Adrenal gland (tissue), 12 donors: ENCODE results near the gene TEX29. TPM values are rescaled to one million over a fixed set of nuclear protein-coding genes. Genes with fewer than 3 reads are reported as not detected.

ENCODE experiments used
- DNase-seq, 7 donors: peaks; one replicate each; pipeline ENCODE4 v3.0.0-alpha.2; 2019 to 2020
- H3K27ac ChIP-seq, 5 donors: fragments of 200-600 bp; sonication (generic) in 4 of 5; 1 replicate in 3 of 5; 2 replicates in 2 of 5; pipeline versions ENCODE4 v1.5.1 to v1.8.0; 2016 to 2020; ENCODE audit warnings: mild to moderate bottlenecking in 1 of 5
- H3K27me3 ChIP-seq: fragments of 200-600 bp; 2 replicates; pipeline ENCODE4 v1.8.0; 2021
- H3K36me3 ChIP-seq, 2 donors: fragments of 200-600 bp; replicated peaks in 1 of 2; 1 replicate in 1 of 2; 2 replicates in 1 of 2; pipeline versions ENCODE4 v1.5.1 to v1.8.0; 2018 to 2022
- H3K4me1 ChIP-seq, 2 donors: fragments of 200-600 bp; replicated peaks in 1 of 2; 1 replicate in 1 of 2; 2 replicates in 1 of 2; pipeline versions ENCODE4 v1.5.1 to v1.8.0; 2018 to 2021
- H3K4me3 ChIP-seq, 4 donors: fragments of 200-600 bp; sonication (generic) in 3 of 4; one replicate each; pipeline ENCODE4 v1.5.1; 2016 to 2018
- H3K9me3 ChIP-seq, 3 donors: fragments of 200-600 bp; sonication (generic) in 1 of 3; replicated peaks in 1 of 3; 1 replicate in 2 of 3; 2 replicates in 1 of 3; pipeline versions ENCODE4 v1.5.1 to v1.8.0; 2016 to 2021
- CTCF ChIP-seq, 6 experiments: fragments of 450-650 bp in 4 of 6; fragments of 200-600 bp in 2 of 6; sonication (generic) in 1 of 6; IDR thresholded peaks; 1 replicate in 5 of 6; 2 replicates in 1 of 6; pipeline versions ENCODE4 v1.5.1 to v1.8.0; 2016 to 2021; ENCODE audit warnings: antibody characterized with exemption in 6 of 6, mild to moderate bottlenecking in 2 of 6, moderate library complexity in 1 of 6
- POLR2A ChIP-seq, 2 donors: fragments of 450-650 bp; IDR thresholded peaks; one replicate each; pipeline ENCODE4 v1.6.1; 2017; ENCODE audit warnings: antibody characterized with exemption in 2 of 2, mild to moderate bottlenecking in 2 of 2, moderate library complexity in 1 of 2
- WGBS, 4 donors: extraction: QIAGEN DNeasy Blood & Tissue Kit in 2 of 4; methylation state at CpG; one replicate each; pipeline versions ENCODE4 v1.1.5 to v1.1.7; 2013 to 2017; 5-methylcytosine and 5-hydroxymethylcytosine counted together
- intact Hi-C, 2 donors: fragments of 100-400 bp; cut with DNase I; formaldehyde crosslinking; loops; one replicate each; pipeline versions ENCODE4 v1.14.1 to v1.15.0; 2022 to 2023
- polyA plus RNA-seq, 3 donors: library from polyadenylated mRNA; stranded (reverse); fragments of 200-250 nt in 2 of 3; fragments of 350-450 nt in 1 of 3; fragmentation: Illumina TruSeq in 1 of 3; extraction: RNeasy Lipid Tissue Mini Kit (QIAGEN cat#74804) in 1 of 3; gene quantifications; one replicate each; pipeline ENCODE4 v1.2.3, GENCODE V29; 2013 to 2014
- total RNA-seq, 9 donors: library from RNA; depleted of rRNA in 4 of 9; stranded (reverse); fragments of >200 nt in 4 of 9; fragments of 120-200 nt in 1 of 9; fragmentation: NEBNext Ultra II Directional in 1 of 9; extraction: Animal tissue kit (Norgen Biotek cat#: 25700) in 1 of 9; gene quantifications; one replicate each; pipeline versions ENCODE4 v1.1.0 to v1.2.4, GENCODE V29; 2013 to 2023
- donor health status: healthy with polysubstance abuse.
- donor health status: Bipolar disorder and iron deficiency.
- donor health status: DM: yes; HTN: yes; CAD: no.
- donor health status: DM: no; HTN: no; CAD: no.
- donor health status: DM: no; HTN: no; CAD: no.
- donor health status: DM: yes; HTN: yes; CAD: no.

The TEX29 gene
- total and polyA plus RNA-seq, 12 donors: 0.28 to 4.0 (median 0.34) TPM; not detected in 7

GRCh38 chr13:111339366-111340143 lies 19.1 kb downstream of the TEX29 start:
- no peak overlapping the region for H3K27ac ChIP-seq
- intact Hi-C loops: no loop called here
- 93 to 96% (median 95%) methylated on average over 18 to 29 of the region's 29 CpGs for WGBS, 4 donors
- TF ChIP-seq POLR2A (IDR thresholded peaks at IDR 0.05): no peak
- TF ChIP-seq CTCF (IDR thresholded peaks at IDR 0.05): no peak
- no peaks in the 10 kb centered on the region for H3K36me3 ChIP-seq
- no peaks in the 10 kb centered on the region for H3K27me3 ChIP-seq
- no peaks in the 10 kb centered on the region for H3K9me3 ChIP-seq
- DNase-seq: peak in 1 of 7 donors; percentile 34
- H3K4me1 ChIP-seq: no peaks in the 10 kb centered on the region
- H3K4me3 ChIP-seq: no peak overlapping the region

- TF ChIP-seq POLR2A (IDR thresholded peaks at IDR 0.05) (no peak), CTCF (IDR thresholded peaks at IDR 0.05) (no peak)
- no peaks in the 10 kb centered on the region for H3K4me1 ChIP-seq
- H3K4me3 ChIP-seq: no peak overlapping the region
- H3K27ac ChIP-seq: no peak overlapping the region
- H3K27me3 ChIP-seq: no peaks in the 10 kb centered on the region
- 91 to 100% (median 97%) methylated on average over 1 to 5 of the region's 5 CpGs for whole genome bisulfite sequencing, 4 donors
- intact Hi-C loops: no loop called here
- DNase-seq: peak in 1 of 7 donors; percentile 10
- no peaks in the 10 kb centered on the region for H3K9me3 ChIP-seq
- H3K36me3 ChIP-seq: no peaks in the 10 kb centered on the region
These were observed 21.4 kb downstream of the TEX29 start for GRCh38 chr13:111341886-111342285.

- intact Hi-C loops: no loop called here
- no peak overlapping the region for H3K4me3 ChIP-seq
- H3K36me3 ChIP-seq: no peaks in the 10 kb centered on the region
- no peak overlapping the region for H3K27ac ChIP-seq
- no peaks in the 10 kb centered on the region for H3K27me3 ChIP-seq
- 90 to 96% (median 93%) methylated on average over 7 to 9 of the region's 9 CpGs for WGBS, 4 donors
- DNase-seq: peak in 1 of 7 donors; percentile 4
- no peaks in the 10 kb centered on the region for H3K9me3 ChIP-seq
- TF ChIP-seq CTCF (IDR thresholded peaks at IDR 0.05) (no peak), POLR2A (IDR thresholded peaks at IDR 0.05) (no peak)
- H3K4me1 ChIP-seq: no peaks in the 10 kb centered on the region
These were observed 22.3 kb downstream of the TEX29 start for GRCh38 chr13:111342721-111343120.

- TF ChIP-seq POLR2A (IDR thresholded peaks at IDR 0.05) (no peak), CTCF (IDR thresholded peaks at IDR 0.05) (no peak)
- Histone ChIP-seq H3K4me1 (no peaks in the 10 kb centered on the region), H3K27me3 (no peaks in the 10 kb centered on the region), H3K4me3 (no peak overlapping the region), H3K9me3 (no peaks in the 10 kb centered on the region), H3K36me3 (no peaks in the 10 kb centered on the region), H3K27ac (no peak overlapping the region)
- intact Hi-C loops: no loop called here
- DNase-seq: peak in 1 of 7 donors; percentile 5
- WGBS, 4 donors: 81 to 91% (median 83%) methylated on average over 9 to 11 of the region's 11 CpGs
These were observed 22.9 kb downstream of the TEX29 start for GRCh38 chr13:111343186-111343805.
